HepG2 (cell line): ENCODE measurements around the gene FAM181A. TPM values are rescaled to one million over a fixed set of nuclear protein-coding genes. Genes with fewer than 3 reads are reported as not detected.

Experiments
- CENPX ChIP-seq: sonication (generic); formaldehyde crosslinking; IDR thresholded peaks from 2 replicates; pipeline ENCODE4 v1.9.0; 2021; ENCODE audit warnings: mild to moderate bottlenecking, missing genetic modification reagents, moderate library complexity
- ELF1 ChIP-seq: sonication (generic); formaldehyde crosslinking; IDR thresholded peaks from 2 replicates; pipeline ENCODE4 v1.4.0; 2020; ENCODE audit warnings: missing genetic modification reagents
- HOXA9 ChIP-seq: sonication (generic); formaldehyde crosslinking; IDR thresholded peaks from 2 replicates; pipeline ENCODE4 v1.8.1; 2022; ENCODE audit warnings: missing genetic modification reagents, mild to moderate bottlenecking, moderate library complexity, borderline replicate concordance
- KDM6A ChIP-seq: IDR thresholded peaks from 2 replicates; pipeline ENCODE4 v1.6.1; 2016; ENCODE audit warnings: low read depth
- NFYC ChIP-seq: IDR thresholded peaks from 2 replicates; pipeline ENCODE4 v1.6.1; 2016; ENCODE audit warnings: missing genetic modification reagents, missing compliant biosample characterization
- SATB2 ChIP-seq: sonication (generic); formaldehyde crosslinking; IDR thresholded peaks from 2 replicates; pipeline ENCODE4 v1.5.0; 2020; ENCODE audit warnings: missing genetic modification reagents
- SP5 ChIP-seq: IDR thresholded peaks from 2 replicates; pipeline ENCODE4 v1.6.1; 2016; ENCODE audit warnings: low read depth, borderline replicate concordance
- SRSF9 ChIP-seq: fragments of 200-400 bp; formaldehyde crosslinking; IDR thresholded peaks from 2 replicates; pipeline ENCODE4 v1.6.1; 2018; ENCODE audit warnings: borderline replicate concordance, mild to moderate bottlenecking, low read depth, low read length; ENCODE audit not compliant: insufficient read depth, poor library complexity, severe bottlenecking
- ZBTB10 ChIP-seq: sonication (generic); formaldehyde crosslinking; IDR thresholded peaks from 2 replicates; pipeline ENCODE4 v1.4.0; 2020; ENCODE audit warnings: missing genetic modification reagents, borderline replicate concordance
- ZKSCAN8 ChIP-seq: IDR thresholded peaks from 2 replicates; pipeline ENCODE4 v1.6.1; 2016; ENCODE audit warnings: borderline replicate concordance, missing genetic modification reagents, missing compliant biosample characterization
- ZNF180 ChIP-seq: sonication (generic); formaldehyde crosslinking; IDR thresholded peaks from 2 replicates; pipeline ENCODE4 v1.4.0; 2020; ENCODE audit warnings: low read depth, missing genetic modification reagents, borderline replicate concordance
- ZNF460 ChIP-seq: sonication (generic); formaldehyde crosslinking; IDR thresholded peaks from 2 replicates; pipeline ENCODE4 v1.5.1; 2020; ENCODE audit warnings: missing genetic modification reagents, mild to moderate bottlenecking, borderline replicate concordance
- ZNF543 ChIP-seq: sonication (generic); formaldehyde crosslinking; IDR thresholded peaks from 2 replicates; pipeline ENCODE4 v1.4.0; 2020; ENCODE audit warnings: mild to moderate bottlenecking, missing genetic modification reagents
- ZNF75D ChIP-seq: sonication (generic); formaldehyde crosslinking; IDR thresholded peaks from 2 replicates; pipeline ENCODE4 v1.8.1; 2023; ENCODE audit warnings: missing genetic modification reagents, mild to moderate bottlenecking, borderline replicate concordance
- ZNF777 ChIP-seq: sonication (generic); formaldehyde crosslinking; IDR thresholded peaks from 2 replicates; pipeline ENCODE4 v1.4.0; 2020; ENCODE audit warnings: missing genetic modification reagents
- ZNF781 ChIP-seq: sonication (generic); formaldehyde crosslinking; IDR thresholded peaks from 2 replicates; pipeline ENCODE4 v1.5.1; 2020; ENCODE audit warnings: borderline replicate concordance, mild to moderate bottlenecking, missing genetic modification reagents; ENCODE audit errors: not compliant biosample characterization
- ZNF784 ChIP-seq: sonication (generic); formaldehyde crosslinking; IDR thresholded peaks from 2 replicates; pipeline ENCODE4 v1.5.1; 2020; ENCODE audit warnings: missing genetic modification reagents, mild to moderate bottlenecking, borderline replicate concordance
- polyA plus RNA-seq, 8 experiments: library from polyadenylated mRNA; depleted of rRNA in 3 of 8; stranded (reverse) in 7 of 8; unstranded in 1 of 8; fragments of >200 nt; fragmentation: Illumina TruSeq in 4 of 8; extraction: Trizol in 4 of 8; gene quantifications; 2 replicates each; pipeline versions ENCODE4 v1.2.1 to v1.2.3, GENCODE V29; 2011 to 2016; ENCODE audit warnings: low read depth in 4 of 8, missing spikeins in 1 of 8, mixed read lengths in 1 of 8; ENCODE audit not compliant: insufficient read depth in 1 of 8
- total RNA-seq, 5 experiments: library from RNA; depleted of rRNA; stranded (reverse); fragments of >200 nt; fragmentation: Illumina TruSeq; extraction: Trizol; gene quantifications; 2 replicates each; pipeline ENCODE4 v1.2.3, GENCODE V29; 2016; ENCODE audit warnings: low read depth in 1 of 5
- TF ChIP-seq, protein P1 (sequence below): sonication (generic); formaldehyde crosslinking; IDR thresholded peaks from 2 replicates; pipeline ENCODE4 v1.9.0; 2021; ENCODE audit warnings: missing genetic modification reagents, mild to moderate bottlenecking, borderline replicate concordance
- TF ChIP-seq, protein P2 (sequence below): sonication (generic); formaldehyde crosslinking; IDR thresholded peaks from 2 replicates; pipeline ENCODE4 v1.5.0; 2020; ENCODE audit warnings: missing genetic modification reagents
- TF ChIP-seq, protein P3 (sequence below): sonication (generic); formaldehyde crosslinking; IDR thresholded peaks from 2 replicates; pipeline ENCODE4 v1.8.0; 2022; ENCODE audit warnings: mild to moderate bottlenecking, missing genetic modification reagents; ENCODE audit not compliant: insufficient replicate concordance

Gene FAM181A
- total and polyA plus RNA-seq, 2 of the 13 experiments (the other 11 are each of a cell fraction or from before 2014, with no cell fraction given): 1.1 to 1.5 TPM

- TF ChIP-seq SATB2 (no peak), ZNF460 (no peak; the same call in 1 of the 2 replicates), ELF1 (CRISPR knock-in tag) (peak; percentile 45), CENPX (CRISPR knock-in tag) (no peak), SP5 (CRISPR knock-in tag) (peak; percentile 95), ZKSCAN8 (CRISPR knock-in tag) (peak; percentile 91), KDM6A (CRISPR knock-in tag) (peak; percentile 96), ZNF777 (no peak; the same call in 1 of the 2 replicates), ZNF543 (CRISPR knock-in tag) (0 out of 2 replicates have a peak, but pooled peaks have one; percentile 61), ZBTB10 (CRISPR knock-in tag) (peak; percentile 98; the same call in 1 of the 2 replicates), SRSF9 (no peak), NFYC (CRISPR knock-in tag) (peak; percentile 66), HOXA9 (CRISPR knock-in tag) (no peak), ZNF781 (CRISPR knock-in tag) (peak; percentile 60), ZNF180 (CRISPR knock-in tag) (no peak), ZNF75D (CRISPR knock-in tag) (no peak), ZNF784 (CRISPR knock-in tag) (peak; percentile 50; the same call in 1 of the 2 replicates)
- TF ChIP-seq, protein P1, sequence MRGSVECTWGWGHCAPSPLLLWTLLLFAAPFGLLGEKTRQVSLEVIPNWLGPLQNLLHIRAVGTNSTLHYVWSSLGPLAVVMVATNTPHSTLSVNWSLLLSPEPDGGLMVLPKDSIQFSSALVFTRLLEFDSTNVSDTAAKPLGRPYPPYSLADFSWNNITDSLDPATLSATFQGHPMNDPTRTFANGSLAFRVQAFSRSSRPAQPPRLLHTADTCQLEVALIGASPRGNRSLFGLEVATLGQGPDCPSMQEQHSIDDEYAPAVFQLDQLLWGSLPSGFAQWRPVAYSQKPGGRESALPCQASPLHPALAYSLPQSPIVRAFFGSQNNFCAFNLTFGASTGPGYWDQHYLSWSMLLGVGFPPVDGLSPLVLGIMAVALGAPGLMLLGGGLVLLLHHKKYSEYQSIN (CRISPR knock-in tag): no peak
- TF ChIP-seq, protein P2, sequence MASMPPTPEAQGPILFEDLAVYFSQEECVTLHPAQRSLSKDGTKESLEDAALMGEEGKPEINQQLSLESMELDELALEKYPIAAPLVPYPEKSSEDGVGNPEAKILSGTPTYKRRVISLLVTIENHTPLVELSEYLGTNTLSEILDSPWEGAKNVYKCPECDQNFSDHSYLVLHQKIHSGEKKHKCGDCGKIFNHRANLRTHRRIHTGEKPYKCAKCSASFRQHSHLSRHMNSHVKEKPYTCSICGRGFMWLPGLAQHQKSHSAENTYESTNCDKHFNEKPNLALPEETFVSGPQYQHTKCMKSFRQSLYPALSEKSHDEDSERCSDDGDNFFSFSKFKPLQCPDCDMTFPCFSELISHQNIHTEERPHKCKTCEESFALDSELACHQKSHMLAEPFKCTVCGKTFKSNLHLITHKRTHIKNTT (CRISPR knock-in tag): no peak
- TF ChIP-seq, protein P3, sequence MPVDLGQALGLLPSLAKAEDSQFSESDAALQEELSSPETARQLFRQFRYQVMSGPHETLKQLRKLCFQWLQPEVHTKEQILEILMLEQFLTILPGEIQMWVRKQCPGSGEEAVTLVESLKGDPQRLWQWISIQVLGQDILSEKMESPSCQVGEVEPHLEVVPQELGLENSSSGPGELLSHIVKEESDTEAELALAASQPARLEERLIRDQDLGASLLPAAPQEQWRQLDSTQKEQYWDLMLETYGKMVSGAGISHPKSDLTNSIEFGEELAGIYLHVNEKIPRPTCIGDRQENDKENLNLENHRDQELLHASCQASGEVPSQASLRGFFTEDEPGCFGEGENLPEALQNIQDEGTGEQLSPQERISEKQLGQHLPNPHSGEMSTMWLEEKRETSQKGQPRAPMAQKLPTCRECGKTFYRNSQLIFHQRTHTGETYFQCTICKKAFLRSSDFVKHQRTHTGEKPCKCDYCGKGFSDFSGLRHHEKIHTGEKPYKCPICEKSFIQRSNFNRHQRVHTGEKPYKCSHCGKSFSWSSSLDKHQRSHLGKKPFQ (CRISPR knock-in tag): peak; percentile 83
These were observed 32.3 kb downstream of the FAM181A start (continued) for GRCh38 chr14:93959239-93960107.
